Left colon (tissue), 2 donors: ENCODE results near the gene BLZF1. TPM values are rescaled to one million over a fixed set of nuclear protein-coding genes. Genes with fewer than 3 reads are reported as not detected.
A peak's percentile ranks its signal among the peaks of the same experiment; 100 is the strongest.
"Not testable (repeated sequence)": the region's sequence is repeated elsewhere in the genome, so short reads cannot be mapped to it uniquely, and the experiment has no call there.

Experiments
- ATAC-seq: fragments of 200-7000 bp; cut with Tn5 transposase; one replicate; pipeline ENCODE4 v1.9.1; 2020; ENCODE audit warnings: mild to moderate bottlenecking, moderate library complexity
- DNase-seq, 2 donors: peaks; one replicate each; pipeline ENCODE4 v3.0.0-alpha.2; 2020
- intact Hi-C, 2 donors: fragments of 100-400 bp; cut with DNase I in 1 of 2; cut with micrococcal nuclease in 1 of 2; formaldehyde crosslinking; loops; one replicate each; pipeline versions ENCODE4 v1.11.2 to v1.14.0; 2022; cut with DNase I, micrococcal nuclease
- long read RNA-seq: library from polyadenylated mRNA; unstranded; transcript quantifications from one replicate; pipeline ENCODE4 v2.0.0, GENCODE V29; 2021
- total RNA-seq, 2 donors: library from RNA; stranded (reverse); fragmentation: NEBNext Ultra II Directional; extraction: Animal tissue kit (Norgen Biotek cat#: 25700); gene quantifications; one replicate each; pipeline ENCODE4 v1.2.1, GENCODE V29; 2021
- donor health status: DM: no; HTN: no; CAD: no.
- donor health status: DM: yes; HTN: yes; CAD: no.

Gene BLZF1
- total RNA-seq = 10 to 100 TPM; 18.5 to 26.9 TPM
- long read RNA-seq, transcript BLZF1-203 (7 exons, 2,749 nt) = major isoform, 15 of 23 reads
- long read RNA-seq, transcript BLZF1-201 (8 exons, 2,300 nt) = minor isoform, 5 of 23 reads
- long read RNA-seq, partial matches to known transcripts = 1 of 23 reads
- long read RNA-seq, other reads (novel, unspliced or antisense) = 2 of 23 reads

DNA sequence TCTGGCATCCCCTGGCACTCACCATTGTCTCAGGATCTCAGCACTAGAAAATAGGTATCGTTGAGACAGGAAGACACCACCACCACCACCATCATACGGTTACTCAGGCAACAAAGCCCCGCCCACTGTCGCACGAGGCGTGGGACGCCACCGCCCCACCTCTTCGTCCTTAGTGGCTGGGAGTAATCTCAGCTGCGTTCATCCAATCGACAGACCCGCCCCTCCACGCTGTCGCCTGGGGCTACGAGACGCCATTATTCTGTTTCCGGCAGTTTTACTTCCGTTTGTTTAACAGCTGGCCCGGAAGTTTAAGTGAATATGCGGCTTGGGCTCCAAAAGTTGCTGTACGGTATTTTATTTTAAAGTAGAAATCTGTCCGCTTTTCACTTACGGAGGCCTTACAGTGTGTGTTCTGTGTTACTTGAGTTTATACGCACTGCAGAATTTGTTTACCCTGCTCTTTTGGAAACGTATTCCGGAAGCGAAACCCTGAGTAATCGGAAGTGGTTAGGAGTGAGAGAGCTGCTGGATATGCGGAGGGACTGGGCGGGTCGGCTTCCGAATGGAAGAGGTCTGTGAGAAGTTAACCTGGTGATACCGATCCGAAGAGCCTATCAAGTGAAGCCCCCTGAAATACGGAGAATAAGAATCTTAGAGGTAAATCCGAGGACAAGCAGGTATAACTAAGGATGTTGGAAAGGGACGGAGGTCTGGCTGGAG is at the start of gene BLZF1, which contains the start of gene NME7:
BLZF1 (plus strand) TSS at position 510 of the 720 bp plus-strand sequence. CDS start 1,328 bp downstream, outside the sequence.
NME7 (minus strand) TSS at position 112 of the 720 bp plus-strand sequence; CDS start at position 25, 87 bp downstream.
- intact Hi-C loops = no loop called here
- peak; percentile 99 for ATAC-seq
- DNase-seq = peak; percentile 96 to 98

DNA sequence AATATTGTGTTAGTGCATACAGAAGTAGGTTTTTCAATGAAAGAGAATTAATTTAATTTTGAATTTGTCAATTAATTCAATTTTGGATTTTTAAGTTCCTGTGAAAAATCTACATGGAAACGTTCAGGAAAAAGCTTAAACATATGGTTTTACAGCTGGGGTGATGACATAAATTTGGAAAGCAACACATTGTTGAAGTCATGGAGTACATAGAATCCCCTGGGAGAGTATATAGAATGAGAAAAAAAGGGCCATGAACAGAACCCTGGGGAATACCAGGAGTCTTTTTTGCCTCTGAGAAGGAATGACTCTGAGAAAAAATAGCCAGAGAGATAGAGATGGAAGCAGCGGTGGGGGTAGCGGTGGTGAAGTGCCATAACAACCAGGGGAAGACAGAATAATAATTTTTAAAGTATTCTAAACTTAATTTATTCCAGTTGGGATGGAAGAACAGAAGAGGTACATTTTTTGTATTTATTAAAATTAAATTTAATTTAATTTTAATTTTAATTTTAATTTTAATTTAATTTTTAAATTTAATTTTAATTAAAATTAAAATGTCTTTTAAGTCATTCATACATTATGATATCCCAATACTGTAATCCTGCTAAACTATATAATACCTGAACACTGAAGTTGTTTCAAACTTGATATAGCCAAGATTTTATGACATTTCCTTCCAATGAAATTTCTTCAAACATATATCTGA is 49.3 kb upstream of the BLZF1 start:
- intact Hi-C loops = no loop called here
- ATAC-seq (no peak), DNase-seq (no peak)

GRCh38 chr1:169321539-169321938 is 46.5 kb upstream of the BLZF1 start:
- ATAC-seq (no peak), DNase-seq (no peak)
- intact Hi-C loops = no loop called here

- ATAC-seq (no peak), DNase-seq (no peak)
- intact Hi-C loops = no loop called here
Measured at GRCh38 chr1:169322138-169322537, 45.9 kb upstream of the BLZF1 start.

DNA sequence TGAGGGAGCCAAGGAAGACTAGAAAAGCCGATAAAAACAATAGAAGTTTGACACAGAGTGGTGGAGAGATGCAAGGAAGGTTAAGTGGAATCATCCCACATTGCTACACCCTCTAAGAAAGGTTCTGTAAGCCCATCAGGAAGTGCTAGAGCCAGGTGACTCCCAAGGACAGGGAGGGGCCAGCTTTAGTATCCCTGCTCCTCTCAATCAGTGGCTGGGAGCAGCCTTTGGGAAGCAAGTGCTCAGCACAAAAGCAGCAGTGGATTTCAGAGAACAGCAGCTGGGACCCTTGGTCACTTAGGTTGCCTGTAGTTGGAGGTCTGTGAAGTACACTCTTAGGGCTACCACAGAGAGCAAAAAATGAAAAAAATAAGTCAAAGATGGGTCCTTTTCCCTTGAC is 42.9 kb upstream of the BLZF1 start:
- no peak for DNase-seq
- ATAC-seq = peak; percentile 45
- intact Hi-C loops = no loop called here

GRCh38 chr1:169326261-169326955 is 41.6 kb upstream of the BLZF1 start:
- no peak for DNase-seq
- intact Hi-C loops = no loop called here
- no peak for ATAC-seq

DNA sequence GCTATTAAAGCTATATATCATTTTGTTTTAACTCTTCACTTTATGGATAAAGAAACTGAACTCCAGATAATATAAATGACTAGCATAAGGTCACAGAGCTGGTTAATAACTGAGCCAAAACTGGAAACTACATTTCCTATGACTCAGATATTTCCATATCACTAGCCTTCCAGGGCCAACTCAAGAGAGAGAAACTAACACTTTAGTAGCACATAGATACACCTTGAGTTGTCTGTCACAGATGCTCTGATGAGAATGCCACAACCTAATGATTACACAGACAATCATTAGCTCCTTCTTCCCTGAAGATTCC is 41.1 kb upstream of the BLZF1 start:
- intact Hi-C loops = no loop called here
- DNase-seq (no peak), ATAC-seq (no peak)

DNA sequence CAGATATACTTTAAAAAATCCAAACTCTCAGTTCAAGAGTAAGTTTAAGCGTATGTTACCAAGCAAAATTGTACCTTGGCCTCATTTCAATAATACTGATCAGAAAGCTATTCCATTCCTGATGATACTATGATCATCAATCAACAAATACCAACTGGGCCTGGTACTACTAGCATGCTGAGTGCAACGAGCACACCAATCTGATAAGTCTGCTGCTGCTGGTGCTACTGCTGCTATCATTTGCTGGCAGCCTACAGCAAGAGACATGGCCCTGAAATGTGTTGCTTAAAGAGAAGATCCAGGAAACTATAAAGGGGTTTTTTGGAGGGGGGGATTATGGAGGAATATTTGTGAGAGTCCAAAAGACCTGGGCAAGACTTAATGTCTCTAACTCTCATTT is 40.1 kb upstream of the BLZF1 start:
- intact Hi-C loops = no loop called here
- no peak for ATAC-seq

DNA sequence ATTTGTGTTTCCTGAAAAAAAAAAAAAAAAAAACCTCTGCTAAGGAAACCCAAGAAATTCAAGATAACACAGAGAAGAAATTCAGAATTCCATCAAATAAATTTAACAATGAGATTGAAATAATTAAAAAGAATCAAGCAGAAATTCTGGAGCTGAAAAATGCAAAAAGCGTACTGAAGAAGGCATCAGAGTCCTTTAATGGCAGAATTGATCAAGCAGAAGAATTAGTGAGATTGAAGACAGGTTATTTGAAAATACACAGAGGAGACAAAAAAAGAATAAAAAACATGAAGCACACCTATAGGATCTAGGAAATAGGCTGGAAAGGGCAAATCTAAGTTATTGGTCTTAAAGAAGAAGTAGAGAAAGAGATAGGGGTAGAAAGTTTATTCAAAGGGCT is 38.6 kb upstream of the BLZF1 start:
- ATAC-seq = no peak
- intact Hi-C loops = no loop called here
- no peak for DNase-seq

More for the DNA sequence above, 40.1 kb upstream of the BLZF1 start:
- DNase-seq = no peak

DNA sequence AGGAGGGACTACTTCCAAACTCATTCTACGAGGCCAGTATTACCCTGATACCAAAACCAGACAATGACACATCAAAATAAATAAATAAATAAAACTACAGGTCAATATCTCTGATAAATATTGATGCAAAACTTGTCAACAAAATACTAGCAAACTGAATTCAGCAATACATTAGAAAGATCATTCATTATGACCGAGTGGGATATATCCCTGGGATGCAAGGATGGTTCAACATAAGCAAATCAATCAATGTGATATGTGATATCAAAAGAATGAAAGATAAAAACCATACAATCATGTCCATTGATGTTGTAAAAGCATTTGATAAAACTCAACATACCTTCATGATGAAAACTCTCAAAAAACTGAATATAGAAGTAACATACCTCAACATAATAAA is 37.1 kb upstream of the BLZF1 start:
- intact Hi-C loops = no loop called here
- no peak for ATAC-seq
- DNase-seq = no peak

DNA sequence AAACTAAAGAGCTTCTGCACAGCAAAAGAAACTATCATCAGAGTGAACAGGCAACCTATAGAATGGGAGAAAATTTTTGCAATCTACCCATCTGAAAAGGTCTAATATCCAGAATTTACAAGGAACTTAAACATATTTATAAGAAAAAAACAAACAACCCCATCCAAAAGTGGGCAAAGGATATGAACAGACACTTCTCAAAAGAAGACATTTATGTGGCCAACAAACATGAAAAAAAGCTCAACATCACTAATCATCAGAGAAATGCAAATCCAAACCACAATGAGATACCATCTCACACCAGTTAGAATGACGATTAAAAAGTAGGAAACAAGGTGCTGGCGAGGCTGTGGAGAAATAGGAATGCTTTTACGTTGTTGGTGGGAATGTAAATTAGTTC is 33.3 kb upstream of the BLZF1 start:
- DNase-seq, ATAC-seq, intact Hi-C loops: not testable (repeated sequence)

- DNase-seq, intact Hi-C loops, ATAC-seq: not testable (repeated sequence)
Measured at GRCh38 chr1:169336947-169337715, 30.9 kb upstream of the BLZF1 start.

GRCh38 chr1:169338617-169339016 is 29.4 kb upstream of the BLZF1 start:
- ATAC-seq (no peak), DNase-seq (no peak)
- intact Hi-C loops = no loop called here

GRCh38 chr1:169339773-169340172 is 28.2 kb upstream of the BLZF1 start:
- intact Hi-C loops = no loop called here
- ATAC-seq (no peak), DNase-seq (no peak)

GRCh38 chr1:169340882-169341281 is 27.1 kb upstream of the BLZF1 start:
- no peak for DNase-seq

DNA sequence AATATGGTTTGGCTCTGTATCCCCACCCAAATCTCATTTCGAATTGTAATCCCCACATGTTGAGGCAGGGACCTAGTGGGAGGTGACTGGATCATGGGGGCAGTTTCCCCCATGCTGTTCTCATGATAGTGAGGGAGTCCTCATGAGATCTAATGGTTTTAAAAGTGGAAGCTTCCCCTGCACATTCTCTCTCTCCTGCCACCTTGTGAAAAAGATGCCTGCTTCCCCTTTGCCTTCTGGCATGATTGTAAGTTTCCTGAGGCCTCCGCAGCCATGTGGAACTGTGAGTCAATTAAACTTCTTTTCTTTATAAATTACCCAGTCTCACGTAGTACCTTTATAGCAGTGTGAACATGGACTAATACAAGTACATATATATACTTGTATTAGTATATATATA is 25.9 kb upstream of the BLZF1 start:
- intact Hi-C loops = not testable (repeated sequence)

More at GRCh38 chr1:169340882-169341281, 27.1 kb upstream of the BLZF1 start:
- no peak for ATAC-seq
- intact Hi-C loops = no loop called here

GRCh38 chr1:169345511-169345910 is 22.5 kb upstream of the BLZF1 start:
- intact Hi-C loops = no loop called here
- ATAC-seq (peak; percentile 29), DNase-seq (no peak)

More for the DNA sequence above, 25.9 kb upstream of the BLZF1 start:
- ATAC-seq, DNase-seq: not testable (repeated sequence)

GRCh38 chr1:169346036-169346589 is 21.9 kb upstream of the BLZF1 start:
- intact Hi-C loops = no loop called here
- DNase-seq (no peak), ATAC-seq (no peak)
